Activated CD4-positive, alpha-beta memory T cell treated with anti-CD3 and anti-CD28 coated beads for 36 hours (primary cell): ENCODE data around the gene DNAI4. TPM values are rescaled to one million over a fixed set of nuclear protein-coding genes. Genes with fewer than 3 reads are reported as not detected.
A peak's percentile ranks its signal among the peaks of the same experiment; 100 is the strongest.
"Not testable (repeated sequence)": the region's sequence is repeated elsewhere in the genome, so short reads cannot be mapped to it uniquely, and the experiment has no call there.

Experiments
- CTCF ChIA-PET: fragments of 350-600 bp; sonication (Branson Sonifier 250); formaldehyde crosslinking; loops from one replicate; lab custom pipeline; 2021; ENCODE audit warnings: antibody characterized with exemption, inconsistent platforms; lab: Charles Lee
- POLR2A ChIA-PET: fragments of 350-600 bp; sonication (Branson Sonifier 250); formaldehyde crosslinking; loops from one replicate; lab custom pipeline; 2021; ENCODE audit warnings: antibody characterized with exemption; lab: Charles Lee
- DNase-seq: peaks from one replicate; pipeline ENCODE4 v3.0.0-alpha.2; 2020
- H3K27ac Mint-ChIP-seq: one replicate; pipeline ENCODE4 v1.8.0; 2021; ENCODE audit warnings: mixed read lengths
- H3K27me3 Mint-ChIP-seq: one replicate; pipeline ENCODE4 v1.8.0; 2021; ENCODE audit warnings: mixed read lengths
- H3K36me3 Mint-ChIP-seq: one replicate; pipeline ENCODE4 v1.8.0; 2021; ENCODE audit warnings: mixed read lengths
- H3K4me1 Mint-ChIP-seq: one replicate; pipeline ENCODE4 v1.8.0; 2021; ENCODE audit warnings: low read depth, mixed read lengths
- H3K4me3 Mint-ChIP-seq: one replicate; pipeline ENCODE4 v1.8.0; 2021; ENCODE audit warnings: mild to moderate bottlenecking, mixed read lengths
- H3K9me3 Mint-ChIP-seq: one replicate; pipeline ENCODE4 v1.8.0; 2021; ENCODE audit warnings: mixed read lengths
- intact Hi-C: fragments of 100-400 bp; cut with micrococcal nuclease; formaldehyde crosslinking; loops from one replicate; pipeline ENCODE4 v1.15.1; 2023
- total RNA-seq, 2 experiments: library from RNA; stranded (reverse); gene quantifications; one replicate each; pipeline ENCODE4 v1.2.3, GENCODE V29; 2021

DNAI4 gene, protein sequence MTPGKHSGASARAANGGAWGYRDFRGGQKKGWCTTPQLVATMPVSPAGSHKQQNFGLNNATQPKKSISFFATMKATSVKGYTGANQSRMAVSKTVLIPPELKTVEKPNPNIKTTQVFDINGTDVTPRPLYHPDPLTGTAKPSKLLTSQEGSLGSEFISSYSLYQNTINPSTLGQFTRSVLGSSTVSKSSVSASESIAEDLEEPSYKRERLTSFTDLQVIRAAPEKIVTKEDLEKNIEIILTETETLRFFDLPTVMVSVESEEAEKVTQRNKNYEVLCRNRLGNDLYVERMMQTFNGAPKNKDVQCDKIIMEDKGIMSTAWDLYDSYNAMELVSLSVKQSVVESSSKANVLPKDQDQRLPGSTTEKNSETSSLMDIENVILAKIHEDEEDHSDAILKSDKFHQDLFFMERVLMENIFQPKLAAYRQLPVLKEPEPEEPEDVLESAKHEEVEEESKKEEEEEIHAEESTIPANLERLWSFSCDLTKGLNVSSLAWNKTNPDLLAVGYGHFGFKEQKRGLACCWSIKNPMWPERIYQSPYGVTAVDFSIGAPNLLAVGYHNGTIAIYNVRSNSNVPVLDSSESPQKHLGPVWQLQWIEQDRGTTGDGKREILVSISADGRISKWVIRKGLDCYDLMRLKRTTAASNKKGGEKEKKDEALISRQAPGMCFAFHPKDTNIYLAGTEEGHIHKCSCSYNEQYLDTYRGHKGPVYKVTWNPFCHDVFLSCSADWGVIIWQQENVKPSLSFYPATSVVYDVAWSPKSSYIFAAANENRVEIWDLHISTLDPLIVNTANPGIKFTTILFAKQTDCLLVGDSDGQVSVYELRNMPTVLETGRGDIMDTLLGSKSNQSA
- 1 to 10 TPM; 1.4 to 1.6 TPM for total RNA-seq

- ChIA-PET CTCF (interaction anchor here (1.1 to 3.2 kb wide), 3 partner anchors 153 to 224 kb away, joined by 3 to 12 read pairs (median 7); no protein-coding TSS in a partner anchor), POLR2A (interaction anchor here (0.5 to 1.7 kb wide), 9 partner anchors 10 to 760 kb away, joined by 3 to 7 read pairs (median 4); partner anchors contain the start of genes GADD45A and IL12RB2)
- Mint-ChIP-seq H3K4me3 (peak within 1 kb of the TSS; percentile 97), H3K4me1 (peaks cover 53% of the 10 kb centered on the region), H3K36me3 (peaks cover 4% of the 10 kb centered on the region), H3K27me3 (no peaks in the 10 kb centered on the region), H3K27ac (peak within 1 kb of the TSS; percentile 96), H3K9me3 (no peaks in the 10 kb centered on the region)
- intact Hi-C loops: loop anchor here (1.0 to 10.0 kb wide), 7 partner anchors 56 to 1502 kb away; partner anchors contain the start of genes SERBP1 and SLC35D1
- DNase-seq: peak; percentile 99
Measured at GRCh38 chr1:66924756-66925557, at the start of gene DNAI4, which contains the start of gene MIER1. Gene DNAI4, minus strand, starts transcription at chr1:66924856. Its CDS starts 25 bp downstream, at chr1:66924831. Gene MIER1, plus strand, starts transcription at chr1:66924990. Its CDS starts 39 bp downstream, at chr1:66925029.

GRCh38 chr1:66968574-66968973, 43.9 kb upstream of the DNAI4 start:
- no peak overlapping the region for H3K4me3 Mint-ChIP-seq
- H3K9me3 Mint-ChIP-seq: peaks cover 10% of the 10 kb centered on the region
- intact Hi-C loops: no loop called here
- H3K27ac Mint-ChIP-seq: peak overlapping the region; percentile 8
- no peaks in the 10 kb centered on the region for H3K27me3 Mint-ChIP-seq
- H3K4me1 Mint-ChIP-seq: peaks cover 22% of the 10 kb centered on the region
- ChIA-PET POLR2A (no interaction called here), CTCF (no interaction called here)
- peaks cover 68% of the 10 kb centered on the region for H3K36me3 Mint-ChIP-seq
- no peak for DNase-seq

- Mint-ChIP-seq H3K36me3 (peaks cover 70% of the 10 kb centered on the region), H3K9me3 (peaks cover 10% of the 10 kb centered on the region), H3K4me1 (peaks cover 29% of the 10 kb centered on the region)
- CTCF ChIA-PET, DNase-seq, H3K27ac Mint-ChIP-seq, H3K4me3 Mint-ChIP-seq, intact Hi-C loops, POLR2A ChIA-PET, H3K27me3 Mint-ChIP-seq: not testable (repeated sequence)
Measured at GRCh38 chr1:66966188-66966873, 41.7 kb upstream of the DNAI4 start.

- Mint-ChIP-seq H3K4me1 (peaks cover 58% of the 10 kb centered on the region), H3K4me3 (no peak overlapping the region), H3K9me3 (no peaks in the 10 kb centered on the region), H3K27me3 (no peaks in the 10 kb centered on the region), H3K27ac (no peak overlapping the region), H3K36me3 (peaks cover 62% of the 10 kb centered on the region)
- ChIA-PET CTCF (no interaction called here), POLR2A (no interaction called here)
- no peak for DNase-seq
- intact Hi-C loops: no loop called here
Measured at GRCh38 chr1:66957938-66958337, 33.3 kb upstream of the DNAI4 start.

GRCh38 chr1:66954208-66954607, 29.6 kb upstream of the DNAI4 start:
- no peaks in the 10 kb centered on the region for H3K27me3 Mint-ChIP-seq
- no peak for DNase-seq
- POLR2A ChIA-PET: no interaction called here
- intact Hi-C loops: loop anchor here (1.0 to 2.0 kb wide), 2 partner anchors 24 to 27 kb away; no protein-coding TSS in a partner anchor
- H3K4me1 Mint-ChIP-seq: peaks cover 47% of the 10 kb centered on the region
- no peaks in the 10 kb centered on the region for H3K9me3 Mint-ChIP-seq
- H3K4me3 Mint-ChIP-seq: no peak overlapping the region
- H3K27ac Mint-ChIP-seq: peak overlapping the region; percentile 74
- CTCF ChIA-PET: no interaction called here
- peaks cover 57% of the 10 kb centered on the region for H3K36me3 Mint-ChIP-seq

- CTCF ChIA-PET: interaction anchor here (0.6 to 1.8 kb wide), 2 partner anchors 33 to 186 kb away, joined by 3 to 7 read pairs; no protein-coding TSS in a partner anchor
- no peak for DNase-seq
- Mint-ChIP-seq H3K9me3 (no peaks in the 10 kb centered on the region), H3K27me3 (no peaks in the 10 kb centered on the region), H3K4me1 (peaks cover 49% of the 10 kb centered on the region), H3K36me3 (peaks cover 54% of the 10 kb centered on the region), H3K4me3 (no peak overlapping the region), H3K27ac (no peak overlapping the region)
- POLR2A ChIA-PET: no interaction called here
- intact Hi-C loops: no loop called here
Measured at GRCh38 chr1:66951513-66951912, 26.9 kb upstream of the DNAI4 start.

GRCh38 chr1:66947267-66947666, 22.6 kb upstream of the DNAI4 start:
- H3K27ac Mint-ChIP-seq: no peak overlapping the region
- H3K36me3 Mint-ChIP-seq: peaks cover 30% of the 10 kb centered on the region
- no peaks in the 10 kb centered on the region for H3K27me3 Mint-ChIP-seq
- H3K4me3 Mint-ChIP-seq: no peak overlapping the region
- intact Hi-C loops: no loop called here
- no peaks in the 10 kb centered on the region for H3K9me3 Mint-ChIP-seq
- no peak for DNase-seq
- ChIA-PET POLR2A (no interaction called here), CTCF (no interaction called here)
- H3K4me1 Mint-ChIP-seq: peaks cover 38% of the 10 kb centered on the region

GRCh38 chr1:66945316-66945715, 20.7 kb upstream of the DNAI4 start:
- ChIA-PET POLR2A (no interaction called here), CTCF (interaction anchor here (0.7 kb wide), 1 partner anchor 183 kb away, joined by 3 read pairs; no protein-coding TSS in a partner anchor)
- Mint-ChIP-seq H3K27ac (no peak overlapping the region), H3K4me3 (no peak overlapping the region), H3K36me3 (peaks cover 35% of the 10 kb centered on the region), H3K4me1 (peaks cover 53% of the 10 kb centered on the region), H3K9me3 (no peaks in the 10 kb centered on the region), H3K27me3 (no peaks in the 10 kb centered on the region)
- intact Hi-C loops: no loop called here
- DNase-seq: no peak

DNA sequence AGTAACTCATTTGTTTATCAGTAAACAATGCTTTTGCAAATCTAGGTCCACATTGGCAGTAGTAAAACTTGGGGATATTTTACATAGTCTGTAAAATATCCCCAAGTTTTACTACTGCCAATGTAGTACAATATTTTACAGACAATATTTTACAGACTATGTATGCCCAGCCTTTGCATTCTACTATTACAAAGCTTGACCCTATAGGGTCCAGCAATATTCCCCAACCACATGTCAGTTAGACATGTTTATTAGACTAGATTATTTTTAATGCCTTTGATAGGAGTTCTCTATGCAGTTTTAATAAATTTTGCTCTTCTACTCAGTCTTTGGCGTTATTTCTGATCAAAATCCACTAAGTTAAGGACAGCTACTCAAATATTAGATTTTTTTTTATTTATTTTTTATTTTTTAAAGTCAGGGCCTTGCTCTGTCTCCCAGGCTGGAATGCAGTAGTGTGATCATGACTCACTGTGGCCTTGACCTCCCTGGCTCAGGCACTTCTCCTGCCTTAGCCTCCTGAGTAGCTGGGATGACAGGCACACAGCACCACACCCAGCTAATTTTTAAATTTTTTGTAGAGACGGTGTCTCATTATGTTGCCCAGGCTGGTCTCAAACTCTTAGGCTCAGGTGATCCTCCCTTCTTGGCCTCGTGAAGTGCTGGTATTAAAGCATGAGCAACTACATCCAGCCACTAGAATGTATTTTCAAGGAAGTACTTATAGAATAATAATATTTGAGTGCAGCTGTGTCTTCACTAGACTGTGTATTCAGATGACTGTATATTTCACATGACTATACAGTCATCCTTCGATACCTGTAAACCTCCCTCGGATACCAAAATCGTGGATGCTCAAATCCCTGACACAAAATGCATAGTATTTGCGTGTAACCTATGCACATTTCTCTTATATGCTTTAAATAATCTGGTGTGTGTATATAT, 19.9 kb upstream of the DNAI4 start:
- intact Hi-C loops: no loop called here
- no peaks in the 10 kb centered on the region for H3K27me3 Mint-ChIP-seq
- H3K4me1 Mint-ChIP-seq: peaks cover 60% of the 10 kb centered on the region
- no peak for DNase-seq
- no peaks in the 10 kb centered on the region for H3K9me3 Mint-ChIP-seq
- no peak overlapping the region for H3K27ac Mint-ChIP-seq
- no peak overlapping the region for H3K4me3 Mint-ChIP-seq
- peaks cover 34% of the 10 kb centered on the region for H3K36me3 Mint-ChIP-seq
- ChIA-PET CTCF (no interaction called here), POLR2A (no interaction called here)

GRCh38 chr1:66943361-66943969, 18.8 kb upstream of the DNAI4 start:
- ChIA-PET CTCF (no interaction called here), POLR2A (no interaction called here)
- intact Hi-C loops: no loop called here
- Mint-ChIP-seq H3K4me3 (no peak overlapping the region), H3K4me1 (peaks cover 67% of the 10 kb centered on the region), H3K9me3 (no peaks in the 10 kb centered on the region), H3K36me3 (peaks cover 31% of the 10 kb centered on the region), H3K27me3 (no peaks in the 10 kb centered on the region), H3K27ac (peak overlapping the region; percentile 35)
- DNase-seq: no peak
